ENCODE data around the gene CST4.
"Not testable (repeated sequence)": the region's sequence is repeated elsewhere in the genome, so short reads cannot be mapped to it uniquely, and the experiment has no call there.

CST4 gene

DNA sequence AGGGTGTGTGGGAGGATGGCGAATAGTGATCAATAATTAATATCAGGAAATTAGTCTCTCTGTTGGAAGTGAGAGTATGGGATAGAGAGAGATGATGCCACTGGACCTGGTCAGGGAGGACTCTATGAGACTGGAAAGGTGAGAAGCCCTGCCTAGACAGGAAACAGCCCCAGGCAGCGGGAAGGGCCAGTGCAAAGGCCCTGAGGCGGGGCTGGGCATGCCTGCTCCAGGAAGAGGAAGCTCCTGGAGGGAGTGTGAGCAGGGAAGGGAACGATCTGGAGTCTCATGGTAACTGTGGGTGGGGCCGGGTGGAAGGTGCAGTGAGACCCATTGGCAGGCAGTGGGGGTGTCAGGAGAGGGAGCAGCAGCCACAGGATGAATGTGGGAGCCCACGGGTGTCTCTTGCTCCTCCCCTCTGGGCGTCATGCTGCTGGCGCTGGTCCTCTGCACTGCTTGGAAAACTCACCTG, 49.3 kb downstream of the CST4 start:
- no peak for DNase-seq (ENCODE audit: low read depth)
- H3K4me3 ChIP-seq (ENCODE audit: low read depth, low read length) = no peak overlapping the region
- TF ChIP-seq, protein P1, sequence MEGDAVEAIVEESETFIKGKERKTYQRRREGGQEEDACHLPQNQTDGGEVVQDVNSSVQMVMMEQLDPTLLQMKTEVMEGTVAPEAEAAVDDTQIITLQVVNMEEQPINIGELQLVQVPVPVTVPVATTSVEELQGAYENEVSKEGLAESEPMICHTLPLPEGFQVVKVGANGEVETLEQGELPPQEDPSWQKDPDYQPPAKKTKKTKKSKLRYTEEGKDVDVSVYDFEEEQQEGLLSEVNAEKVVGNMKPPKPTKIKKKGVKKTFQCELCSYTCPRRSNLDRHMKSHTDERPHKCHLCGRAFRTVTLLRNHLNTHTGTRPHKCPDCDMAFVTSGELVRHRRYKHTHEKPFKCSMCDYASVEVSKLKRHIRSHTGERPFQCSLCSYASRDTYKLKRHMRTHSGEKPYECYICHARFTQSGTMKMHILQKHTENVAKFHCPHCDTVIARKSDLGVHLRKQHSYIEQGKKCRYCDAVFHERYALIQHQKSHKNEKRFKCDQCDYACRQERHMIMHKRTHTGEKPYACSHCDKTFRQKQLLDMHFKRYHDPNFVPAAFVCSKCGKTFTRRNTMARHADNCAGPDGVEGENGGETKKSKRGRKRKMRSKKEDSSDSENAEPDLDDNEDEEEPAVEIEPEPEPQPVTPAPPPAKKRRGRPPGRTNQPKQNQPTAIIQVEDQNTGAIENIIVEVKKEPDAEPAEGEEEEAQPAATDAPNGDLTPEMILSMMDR (conservative IDR thresholded peaks at IDR 0.05; ENCODE audit: low read depth, low read length) = no peak

DNA sequence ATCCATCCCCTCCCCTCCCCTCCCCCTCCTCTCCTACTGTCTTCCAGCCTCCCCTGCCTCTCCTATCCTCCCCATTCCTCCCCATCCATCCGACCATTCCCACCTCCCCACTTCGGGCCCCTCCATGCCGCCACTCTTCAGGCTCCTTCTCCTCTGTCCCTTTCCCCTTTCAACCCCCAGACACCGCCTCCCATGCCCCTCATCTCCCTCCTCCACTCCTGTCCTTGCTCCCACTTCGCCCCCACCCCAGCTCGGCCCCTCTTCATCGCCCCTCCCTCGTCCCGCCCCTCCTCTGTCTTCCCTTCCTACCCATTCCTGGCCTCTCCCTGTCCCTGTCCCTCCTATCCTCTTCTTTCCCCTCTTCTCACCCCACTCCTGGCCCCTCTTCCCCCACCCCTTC, 50.5 kb downstream of the CST4 start:
- TF ChIP-seq, protein P1 (conservative IDR thresholded peaks at IDR 0.05; ENCODE audit: low read depth, low read length) = no peak
- no peak for DNase-seq (ENCODE audit: low read depth)

DNA sequence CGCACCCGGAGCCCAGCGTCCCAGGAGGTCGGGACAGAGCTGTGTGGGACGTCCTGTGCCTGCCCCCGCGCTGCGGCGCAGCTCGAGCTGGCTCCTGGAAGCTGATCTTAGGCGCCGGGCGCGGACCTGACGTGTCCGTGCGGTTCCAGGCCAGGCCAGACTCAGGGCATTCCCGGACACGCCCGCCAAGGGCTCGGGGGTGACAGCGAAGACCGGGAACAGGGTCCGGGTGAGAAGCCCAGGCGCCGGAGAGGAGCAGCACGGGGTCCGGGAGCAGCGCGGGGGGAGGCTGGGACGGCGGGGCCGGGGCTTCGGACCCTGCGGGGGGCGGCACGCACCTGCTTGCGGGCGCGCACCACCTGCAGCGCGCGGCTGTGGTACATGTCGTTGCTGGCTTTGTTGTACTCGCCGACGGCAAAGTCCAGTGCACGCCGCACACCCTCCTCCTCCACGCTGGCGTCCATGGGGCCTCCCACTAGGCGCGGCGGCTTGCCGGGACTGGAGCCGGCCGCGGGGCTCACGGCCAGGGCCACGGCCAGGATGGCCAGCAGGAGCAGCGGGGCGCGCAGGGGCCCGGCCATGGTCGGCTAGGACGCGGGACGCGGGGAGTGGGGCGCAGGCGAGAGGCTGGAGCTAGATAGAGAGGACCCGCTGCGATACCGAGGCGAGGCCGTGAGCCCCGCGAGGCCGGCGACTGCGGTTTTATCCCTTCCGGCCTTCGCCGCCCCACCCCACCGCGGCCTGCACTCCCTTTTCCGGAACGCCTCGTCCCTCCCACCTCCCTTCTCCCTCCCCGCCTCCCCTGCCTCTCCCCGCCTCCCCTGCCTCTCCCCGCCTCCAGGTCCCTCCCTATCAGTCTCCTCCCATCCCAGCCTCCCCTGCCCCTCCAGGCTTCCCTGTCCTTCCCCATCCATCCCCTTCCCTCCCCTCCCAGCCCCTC, 51.3 kb downstream of the CST4 start, which contains the start of gene CST3:
CST3 (minus strand) TSS at position 674 of the 940 bp plus-strand sequence; CDS start at position 581, 93 bp downstream.
- DNase-seq (ENCODE audit: low read depth) = peak; percentile 89
- TF ChIP-seq, protein P1 (conservative IDR thresholded peaks at IDR 0.05; ENCODE audit: low read depth, low read length) = no peak
- H3K4me3 ChIP-seq (ENCODE audit: low read depth, low read length) = peak within 1 kb of the TSS; percentile 78

More for the DNA sequence above, 50.5 kb downstream of the CST4 start:
- H3K4me3 ChIP-seq (ENCODE audit: low read depth, low read length) = no peak overlapping the region

DNA sequence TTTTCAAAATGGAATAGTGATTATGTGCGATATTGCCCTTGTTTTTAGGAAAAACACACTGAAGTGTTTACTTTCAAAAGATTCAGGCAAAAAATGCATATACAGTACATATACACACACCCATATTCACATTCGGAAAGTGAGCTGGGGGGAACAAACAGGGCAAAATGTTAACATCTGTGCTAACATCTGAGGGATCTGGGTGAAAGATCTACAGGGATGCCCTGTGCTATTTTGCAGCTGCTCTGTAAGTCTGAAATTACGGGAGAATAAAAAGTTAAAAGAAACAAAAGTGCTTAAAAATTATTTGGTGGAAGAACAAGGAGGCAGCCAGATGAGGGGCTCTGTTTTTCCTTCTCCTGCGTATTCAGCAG, 51.9 kb downstream of the CST4 start:
- DNase-seq (ENCODE audit: low read depth) = no peak
- TF ChIP-seq, protein P1 (conservative IDR thresholded peaks at IDR 0.05; ENCODE audit: low read depth, low read length) = no peak
- H3K4me3 ChIP-seq (ENCODE audit: low read depth, low read length) = peak overlapping the region; percentile 78

DNA sequence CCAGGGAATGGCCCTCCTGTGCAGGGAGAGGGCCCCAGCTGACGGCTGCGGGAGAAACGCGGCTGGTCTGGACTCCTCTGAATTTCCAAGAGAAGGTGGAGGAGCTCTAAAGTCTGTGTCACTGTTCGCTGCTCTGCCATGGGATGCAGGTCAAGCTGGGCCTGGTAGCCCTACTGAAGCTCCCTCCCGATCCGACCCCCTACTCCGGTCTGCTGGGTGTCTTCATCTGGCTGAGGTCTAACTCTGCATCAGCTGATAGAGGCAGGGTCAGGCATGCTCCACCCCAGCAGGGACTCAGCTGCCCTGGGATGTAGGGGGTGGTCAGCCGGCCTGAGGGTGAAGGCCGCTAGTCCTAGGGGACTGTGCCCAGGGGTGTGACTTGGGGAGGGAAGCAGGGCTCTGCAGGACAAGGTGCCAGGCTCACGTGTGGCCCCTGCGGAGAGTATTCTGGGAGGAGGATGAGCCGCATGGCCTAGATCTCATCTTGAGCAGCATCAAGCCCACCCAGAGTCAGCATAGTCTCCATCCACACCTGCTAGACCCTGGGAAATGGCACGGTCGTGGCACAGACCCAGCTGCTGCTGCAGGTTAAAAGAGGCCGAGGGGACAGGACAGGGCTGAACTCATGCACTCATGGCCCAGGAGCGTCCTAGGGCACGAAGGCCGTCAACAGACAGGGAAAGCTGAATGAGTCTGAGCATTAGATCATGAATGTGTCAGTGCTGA, 52.5 kb downstream of the CST4 start:
- DNase-seq (ENCODE audit: low read depth) = no peak
- peak overlapping the region; percentile 78 for H3K4me3 ChIP-seq (ENCODE audit: low read depth, low read length)
- TF ChIP-seq, protein P1 (conservative IDR thresholded peaks at IDR 0.05; ENCODE audit: low read depth, low read length) = no peak

DNA sequence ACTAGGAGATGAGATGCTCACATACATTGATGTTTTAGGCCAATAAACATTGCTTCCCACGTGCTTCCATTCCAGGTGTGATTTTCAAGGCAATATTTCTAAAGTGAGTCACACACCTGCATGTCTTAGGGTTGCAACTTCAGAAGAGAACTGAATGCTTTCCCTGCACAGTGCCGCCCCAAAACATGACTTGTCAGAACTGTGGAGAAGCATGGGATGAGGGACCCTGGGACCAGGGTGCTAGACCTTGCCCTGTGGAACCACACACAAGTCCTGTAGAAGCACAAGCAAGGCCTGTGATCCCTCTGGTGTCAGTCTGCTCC, 53.1 kb downstream of the CST4 start:
- not testable (repeated sequence) for H3K4me3 ChIP-seq (ENCODE audit: low read depth, low read length); DNase-seq (ENCODE audit: low read depth)

All from choroid plexus epithelial cell (primary cell).